AG04450 (cell line): ENCODE data around the gene GPR157. TPM values are rescaled to one million over a fixed set of nuclear protein-coding genes. Genes with fewer than 3 reads are reported as not detected.

ENCODE experiments used
- CTCF ChIA-PET: fragments of 300-600, 350-600 bp; formaldehyde crosslinking; extraction: SDS; loops from one replicate; lab custom pipeline; 2022; ENCODE audit warnings: antibody characterized with exemption, inconsistent platforms; lab: Charles Lee
- POLR2A ChIA-PET: fragments of 350-600 bp; formaldehyde crosslinking; extraction: SDS; loops from one replicate; lab custom pipeline; 2021; ENCODE audit warnings: antibody characterized with exemption, inconsistent platforms; lab: Yijun Ruan, JAX
- DNase-seq: peaks from one replicate; pipeline ENCODE4 v3.0.0-alpha.2; 2011; ENCODE audit warnings: low read depth, low spot score
- H3K27ac ChIP-seq: one replicate; pipeline ENCODE4 v1.5.1; 2012; ENCODE audit warnings: low read depth, low read length, control low read depth
- H3K27me3 ChIP-seq: one replicate; pipeline ENCODE4 v1.6.0; 2012; ENCODE audit warnings: low read length; ENCODE audit not compliant: control insufficient read depth, insufficient read depth
- H3K4me3 ChIP-seq: 2 replicates; pipeline ENCODE4 v1.5.1; 2011; ENCODE audit warnings: mild to moderate bottlenecking, low read depth, low read length, control low read depth
- H3K9me3 ChIP-seq: 2 replicates; pipeline ENCODE4 v1.5.1; 2012; ENCODE audit warnings: low read length; ENCODE audit not compliant: control insufficient read depth, insufficient read depth
- CTCF ChIP-seq: IDR thresholded peaks from 2 replicates; pipeline ENCODE4 v1.5.1; 2011; ENCODE audit warnings: low read depth, low read length, control low read depth, inconsistent platforms
- polyA plus RNA-seq: library from polyadenylated mRNA; depleted of rRNA; stranded (reverse); fragments of >200 nt; gene quantifications from 2 replicates; pipeline ENCODE4 v1.2.3, GENCODE V29; 2011

GPR157 gene
- polyA plus RNA-seq, 1 experiment = 1.1 TPM

- no peak overlapping the region for H3K27ac ChIP-seq
- POLR2A ChIA-PET = interaction anchor here (0.6 kb wide), 1 partner anchor 100 kb away, joined by 8 read pairs; no protein-coding TSS in a partner anchor
- H3K4me3 ChIP-seq = no peak overlapping the region
These were observed 27.3 kb downstream of the GPR157 start for GRCh38 chr1:9101510-9102146.

DNA sequence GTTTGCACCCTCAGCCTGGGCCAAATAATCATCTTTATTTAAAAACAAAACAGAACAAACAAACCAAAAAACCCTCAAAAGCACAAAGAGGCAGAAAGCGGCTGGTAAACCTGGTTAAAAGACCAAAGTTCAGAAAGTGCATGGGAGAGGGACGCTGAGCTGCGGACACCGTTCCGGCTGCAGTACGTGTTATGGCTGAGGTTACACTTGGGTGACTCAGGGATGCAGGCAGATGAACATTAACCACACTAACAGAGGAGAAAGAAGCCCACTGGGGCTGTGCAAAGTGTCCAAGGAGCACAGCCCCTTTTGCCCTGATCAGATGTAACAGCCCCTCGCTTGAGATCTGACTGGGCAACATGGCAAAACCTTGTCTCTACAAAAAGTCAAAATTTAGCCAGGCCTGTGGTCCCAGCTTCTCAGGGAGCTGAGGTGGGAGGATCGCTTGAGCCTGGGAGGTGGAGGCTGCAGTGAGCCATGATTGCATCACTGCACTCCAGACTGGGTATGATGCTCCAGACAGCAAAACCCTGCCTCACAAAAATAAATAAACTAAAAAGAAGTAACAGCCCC, 28.3 kb downstream of the GPR157 start:
- no peaks in the 10 kb centered on the region for H3K27me3 ChIP-seq
- ChIA-PET POLR2A (no interaction called here), CTCF (interaction anchor here (2.2 to 5.6 kb wide), 5 partner anchors 10 to 182 kb away, joined by 12 to 54 read pairs (median 14); no protein-coding TSS in a partner anchor)
- H3K27ac ChIP-seq = peak overlapping the region; percentile 39
- peaks cover 8% of the 10 kb centered on the region; the same call in 1 of the 2 replicates for H3K9me3 ChIP-seq
- no peak overlapping the region for H3K4me3 ChIP-seq
- TF ChIP-seq CTCF = no peak
- DNase-seq = no peak

More at GRCh38 chr1:9101510-9102146, 27.3 kb downstream of the GPR157 start:
- DNase-seq = peak; percentile 38
- Histone ChIP-seq H3K27me3 (no peaks in the 10 kb centered on the region), H3K9me3 (peaks cover 1% of the 10 kb centered on the region; the same call in 1 of the 2 replicates)
- TF ChIP-seq CTCF = peak; percentile 86
- CTCF ChIA-PET = interaction anchor here (0.7 to 5.6 kb wide), 20 partner anchors 8 to 300 kb away, joined by 3 to 54 read pairs (median 4); no protein-coding TSS in a partner anchor

DNA sequence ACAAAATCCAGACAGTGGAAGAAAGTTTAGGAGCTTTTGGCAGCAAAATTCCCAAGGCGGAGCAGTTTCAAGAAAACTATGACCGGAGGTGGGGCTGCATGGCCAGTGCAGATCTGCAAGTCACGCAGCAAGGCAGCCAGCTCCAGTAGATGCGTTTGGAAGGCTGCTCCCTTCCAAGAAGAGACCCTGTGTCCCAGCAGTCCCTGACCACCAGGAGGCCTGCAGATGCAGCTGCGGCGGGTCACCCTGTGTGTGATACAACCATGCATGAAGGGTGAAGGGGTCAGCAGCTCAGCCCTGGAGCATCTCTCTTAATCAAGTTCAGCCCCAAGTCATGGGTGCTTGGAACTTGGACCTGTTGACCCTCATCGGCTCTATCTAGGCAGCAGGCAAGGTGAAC, 29.3 kb downstream of the GPR157 start:
- no peak for DNase-seq
- H3K9me3 ChIP-seq = peaks cover 8% of the 10 kb centered on the region; the same call in 1 of the 2 replicates
- peaks cover 3% of the 10 kb centered on the region for H3K27me3 ChIP-seq
- no peak overlapping the region for H3K4me3 ChIP-seq
- ChIA-PET CTCF (interaction anchor here (0.7 to 5.6 kb wide), 3 partner anchors 11 to 181 kb away, joined by 3 to 54 read pairs (median 12); no protein-coding TSS in a partner anchor), POLR2A (no interaction called here)
- no peak overlapping the region for H3K27ac ChIP-seq
- no peak for TF ChIP-seq CTCF

GRCh38 chr1:9097947-9098705, 30.8 kb downstream of the GPR157 start:
- ChIA-PET CTCF (interaction anchor here (0.7 to 2.7 kb wide), 2 partner anchors 13 to 93 kb away, joined by 3 to 12 read pairs; no protein-coding TSS in a partner anchor), POLR2A (no interaction called here)
- Histone ChIP-seq H3K9me3 (peaks cover 8% of the 10 kb centered on the region; the same call in 1 of the 2 replicates), H3K27ac (no peak overlapping the region), H3K4me3 (no peak overlapping the region), H3K27me3 (peaks cover 10% of the 10 kb centered on the region)
- DNase-seq = no peak
- no peak for TF ChIP-seq CTCF
